ENCODE results near the gene URM1.
A peak's percentile ranks its signal among the peaks of the same experiment; 100 is the strongest.
"Not testable (repeated sequence)": the region's sequence is repeated elsewhere in the genome, so short reads cannot be mapped to it uniquely, and the experiment has no call there.

Gene URM1

DNA sequence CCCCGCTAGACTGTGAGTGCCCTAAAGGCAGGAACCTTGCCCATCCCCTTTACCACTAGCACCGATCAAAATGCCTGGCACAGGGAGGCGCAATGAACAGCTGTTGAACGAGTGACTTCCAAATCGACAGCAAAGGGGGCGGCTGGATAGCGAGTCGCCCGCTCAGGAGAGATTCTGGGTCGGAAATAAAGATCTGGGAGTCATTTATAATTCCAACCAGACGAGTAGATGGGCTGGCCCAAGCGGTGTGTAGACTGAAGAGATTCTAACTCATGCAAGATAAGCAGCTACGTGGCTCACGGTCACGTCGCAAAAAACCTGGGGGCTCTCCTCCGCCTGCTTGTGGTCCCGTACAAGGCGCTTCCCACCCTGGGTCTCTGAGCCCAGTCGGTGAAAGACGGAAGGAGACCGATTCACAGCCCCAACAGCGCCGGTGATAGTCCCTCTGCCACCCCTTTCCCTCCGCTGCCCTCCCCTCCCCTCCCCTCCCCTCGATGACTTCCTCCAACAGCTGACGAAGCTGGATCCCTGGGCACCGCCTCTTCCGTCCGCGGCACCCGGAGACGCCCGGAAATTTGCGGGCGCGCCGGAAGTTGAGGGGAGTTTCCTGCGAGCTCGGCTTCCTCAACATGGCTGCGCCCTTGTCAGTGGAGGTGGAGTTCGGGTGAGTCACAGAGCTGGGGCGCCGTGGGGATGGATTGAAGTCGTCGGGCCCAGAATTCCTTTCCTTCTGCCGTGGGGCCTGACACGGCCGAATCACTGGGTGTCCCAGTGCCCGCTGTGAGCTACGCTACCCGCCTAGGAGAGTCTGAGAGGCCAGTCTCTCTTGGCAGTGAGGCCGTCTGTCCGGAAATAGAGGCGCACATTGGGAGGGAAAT lies at the start of gene URM1:
URM1 (plus strand) TSS at position 623 of the 878 bp plus-strand sequence; CDS start at position 630, 7 bp downstream.
- peak; percentile 98 for DNase-seq (ENCODE audit: low spot score)

DNA sequence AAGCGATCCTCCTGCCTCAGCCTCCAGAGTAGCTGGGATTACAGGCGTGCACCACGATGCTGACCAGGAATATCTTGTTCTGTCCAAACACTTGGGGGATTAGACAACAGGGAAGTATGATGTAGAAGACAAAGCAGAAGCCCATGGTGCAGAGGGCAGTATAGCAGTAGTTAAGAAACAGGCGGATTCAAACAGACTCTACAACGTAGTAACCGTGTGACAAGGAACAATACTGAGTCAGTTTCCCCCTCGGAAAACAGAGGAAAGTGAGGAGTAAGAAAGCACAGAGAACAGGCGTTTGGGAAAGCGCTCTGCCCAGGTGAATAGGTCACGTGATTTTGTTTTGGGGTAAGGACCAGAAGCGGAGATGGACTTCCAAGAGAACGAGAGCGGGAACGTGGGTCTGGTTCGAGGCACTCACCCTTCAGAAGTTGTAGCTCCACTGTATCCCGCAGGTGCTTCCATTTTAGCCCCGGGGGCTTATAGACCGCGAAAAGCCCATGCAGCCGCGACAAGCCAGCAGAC lies 49.2 kb upstream of the URM1 start:
- DNase-seq (ENCODE audit: low spot score) = no peak

DNA sequence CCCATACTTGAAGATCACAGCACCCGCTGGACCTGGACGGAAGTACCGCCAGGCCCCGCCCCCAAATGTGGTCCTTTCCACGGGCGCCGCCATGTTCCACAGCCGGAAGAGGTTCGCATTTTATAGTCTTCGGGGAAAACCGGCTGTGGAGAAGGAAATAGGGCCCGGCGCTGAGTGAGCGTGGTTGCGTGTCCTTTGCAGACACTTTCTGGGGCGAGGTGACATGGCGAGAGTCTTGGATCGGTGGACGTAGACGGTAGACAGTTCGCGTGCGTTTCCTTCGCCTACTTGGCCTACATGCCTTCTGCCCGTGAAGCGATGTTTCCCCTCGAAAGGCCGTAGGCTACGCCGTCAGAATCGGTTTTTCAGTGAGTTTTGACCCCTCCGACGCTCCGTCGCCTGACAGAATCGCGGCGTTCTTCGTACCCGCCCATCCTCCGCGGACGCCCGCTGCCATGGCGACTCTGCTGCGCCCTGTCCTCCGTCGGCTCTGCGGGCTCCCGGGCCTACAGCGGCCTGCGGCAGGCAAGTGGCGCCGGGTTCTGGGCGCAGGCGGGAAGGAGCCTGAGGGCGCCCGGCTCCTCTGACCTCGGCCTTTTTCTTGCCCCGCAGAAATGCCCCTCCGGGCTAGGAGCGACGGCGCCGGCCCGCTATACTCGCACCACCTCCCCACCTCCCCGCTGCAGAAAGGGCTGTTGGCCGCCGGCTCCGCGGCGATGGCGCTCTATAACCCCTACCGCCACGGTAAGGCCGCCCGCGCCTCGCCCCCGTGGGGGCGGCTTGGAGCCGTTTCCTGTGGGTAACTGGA lies 48.6 kb upstream of the URM1 start, which contains the start of the genes COQ4 and TRUB2:
COQ4 (plus strand) TSS at position 436 of the 808 bp plus-strand sequence; CDS start at position 456, 20 bp downstream.
TRUB2 (minus strand) TSS at position 44 of the 808 bp plus-strand sequence; CDS start at position 5, 39 bp downstream.
- DNase-seq (ENCODE audit: low spot score) = peak; percentile 95

- no peak for DNase-seq (ENCODE audit: low spot score)
These were observed 47.9 kb upstream of the URM1 start for GRCh38 chr9:128323212-128323730.

- no peak for DNase-seq (ENCODE audit: low spot score)
These were observed 47.4 kb upstream of the URM1 start for GRCh38 chr9:128323791-128324190.

- DNase-seq (ENCODE audit: low spot score) = no peak
These were observed 46.8 kb upstream of the URM1 start for GRCh38 chr9:128324401-128324800.

DNA sequence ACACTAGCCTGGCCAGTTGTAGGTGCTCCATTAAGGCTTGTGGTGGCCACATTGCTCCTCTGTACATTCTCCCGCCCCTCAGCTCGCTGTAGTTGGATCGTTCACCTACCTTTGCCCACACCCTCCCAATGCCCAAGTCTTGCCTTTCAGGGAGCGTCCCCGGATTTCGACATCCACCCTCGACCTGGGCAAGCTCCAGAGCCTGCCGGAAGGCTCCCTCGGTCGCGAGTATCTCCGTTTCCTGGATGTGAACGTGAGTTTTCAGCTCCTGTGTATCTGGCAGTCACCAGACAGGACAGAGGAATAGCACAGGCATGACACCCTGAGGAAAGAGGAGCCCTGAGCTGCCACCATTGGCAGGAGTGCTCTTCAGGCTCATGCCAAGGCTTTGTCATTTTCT lies 45.5 kb upstream of the URM1 start:
- no peak for DNase-seq (ENCODE audit: low spot score)

GRCh38 chr9:128333451-128333869 lies 37.7 kb upstream of the URM1 start:
- no peak for DNase-seq (ENCODE audit: low spot score)

DNA sequence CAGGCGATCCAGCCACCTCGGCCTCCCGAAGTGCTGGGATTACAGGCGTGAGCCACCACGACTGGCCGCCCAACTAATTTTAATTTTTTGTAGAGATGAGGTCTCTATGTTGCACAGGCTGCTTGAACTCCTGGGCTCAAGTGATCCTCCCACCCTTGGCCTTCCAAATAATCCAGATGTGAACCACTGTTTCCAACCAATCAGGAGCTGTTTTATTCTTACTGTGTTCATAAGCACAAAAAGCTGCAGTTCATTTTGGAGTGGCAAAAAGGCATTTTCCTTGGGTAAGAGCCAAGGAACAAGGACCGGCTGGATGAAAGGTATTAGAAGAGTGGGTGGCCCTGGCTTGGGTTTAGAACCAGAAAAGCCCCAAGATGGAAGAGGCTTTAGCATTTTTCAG lies 36.0 kb upstream of the URM1 start:
- DNase-seq (ENCODE audit: low spot score) = no peak

GRCh38 chr9:128335914-128336313 lies 35.3 kb upstream of the URM1 start:
- no peak for DNase-seq (ENCODE audit: low spot score)

- DNase-seq (ENCODE audit: low spot score) = no peak
These were observed 33.2 kb upstream of the URM1 start for GRCh38 chr9:128337936-128338335.

DNA sequence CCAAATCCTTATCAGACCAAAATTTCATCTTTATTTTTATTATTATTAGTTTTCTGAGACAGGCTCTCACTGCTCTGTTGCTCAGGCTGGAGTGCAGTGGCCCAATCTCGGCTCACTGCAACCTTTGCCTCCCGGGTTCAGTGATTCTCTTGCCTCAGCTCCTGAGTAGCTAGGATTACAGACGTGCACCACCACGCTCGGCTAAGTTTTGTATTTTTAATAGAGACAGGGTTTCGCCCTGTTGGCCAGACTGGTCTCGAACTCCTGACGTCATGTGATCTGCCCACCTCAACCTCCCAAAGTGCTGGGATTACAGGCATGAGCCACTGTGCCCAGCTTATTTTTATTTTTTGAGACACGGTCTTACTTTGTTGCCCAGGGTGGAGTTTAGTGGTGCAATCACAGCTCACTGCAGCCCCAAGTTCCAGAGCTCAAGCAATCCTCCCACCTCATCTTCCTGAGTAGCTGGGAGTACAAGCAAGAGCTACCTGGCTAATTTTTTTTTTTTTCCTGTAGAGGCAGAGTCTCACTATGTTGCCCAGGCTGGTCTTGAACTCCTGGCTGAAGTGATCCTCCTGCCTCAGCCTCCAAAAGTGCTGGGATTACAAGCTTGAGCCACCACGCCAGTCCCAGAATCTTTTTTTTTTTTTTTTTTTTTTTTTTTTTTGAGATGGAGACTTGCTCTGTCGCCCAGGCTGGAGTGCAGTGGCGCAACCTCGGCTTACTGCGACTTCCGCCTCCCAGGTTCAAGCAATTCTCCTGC lies 32.1 kb upstream of the URM1 start:
- DNase-seq (ENCODE audit: low spot score) = not testable (repeated sequence)

DNA sequence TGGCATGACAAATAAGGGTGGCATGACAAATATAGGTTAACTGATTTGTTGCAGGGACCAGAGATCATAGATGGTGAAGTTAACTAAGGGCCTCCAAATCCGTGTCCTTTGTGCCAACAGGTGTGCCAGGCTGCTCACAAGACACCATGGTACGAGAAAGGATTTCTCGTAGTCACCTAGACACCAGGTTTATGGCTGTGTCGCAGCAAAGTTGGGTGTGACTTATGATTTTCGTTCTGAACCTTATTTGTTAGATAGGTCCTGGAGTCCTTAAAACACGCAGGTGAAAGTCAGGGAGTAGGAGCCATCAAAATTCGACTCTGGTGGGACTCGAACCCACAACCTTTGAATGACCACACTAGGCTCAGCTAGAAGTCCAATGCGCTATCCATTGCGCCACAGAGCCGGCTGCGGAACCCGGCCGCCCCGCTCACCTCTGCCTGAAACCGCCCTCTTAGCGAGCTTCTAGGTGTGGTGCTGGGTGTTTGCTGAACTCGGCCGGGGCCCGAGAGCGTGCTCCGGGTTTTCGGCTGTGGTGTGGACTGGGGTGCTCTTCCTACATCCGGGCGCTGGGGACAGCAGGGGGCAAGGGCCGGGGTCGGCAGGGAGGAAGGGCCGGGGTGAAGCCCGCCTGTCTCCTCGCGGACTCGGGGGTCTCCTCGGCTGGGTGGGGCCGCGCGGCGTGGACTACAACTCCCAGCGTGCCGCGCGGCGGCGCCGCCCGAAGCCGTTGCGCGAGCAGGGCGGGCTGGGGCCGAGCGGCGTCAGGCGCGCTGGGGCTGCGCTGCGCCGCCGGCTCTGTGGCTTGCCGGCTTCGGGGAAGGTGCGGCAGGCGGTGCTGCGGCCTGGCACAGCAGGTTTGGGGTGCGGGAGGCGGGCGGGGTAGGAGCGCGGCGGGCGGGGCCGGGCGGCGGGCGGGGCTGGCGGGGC lies 31.1 kb upstream of the URM1 start, which contains the start of gene SLC27A4:
SLC27A4 (plus strand) TSS at position 767 of the 930 bp plus-strand sequence. CDS start 2,606 bp downstream, outside the sequence.
- peak; percentile 65 for DNase-seq (ENCODE audit: low spot score)

- no peak for DNase-seq (ENCODE audit: low spot score)
These were observed 30.3 kb upstream of the URM1 start for GRCh38 chr9:128340691-128341434.

GRCh38 chr9:128341435-128341849 lies 29.7 kb upstream of the URM1 start:
- DNase-seq (ENCODE audit: low spot score) = peak; percentile 63

- no peak for DNase-seq (ENCODE audit: low spot score)
These were observed 28.0 kb upstream of the URM1 start for GRCh38 chr9:128342971-128343680.

DNA sequence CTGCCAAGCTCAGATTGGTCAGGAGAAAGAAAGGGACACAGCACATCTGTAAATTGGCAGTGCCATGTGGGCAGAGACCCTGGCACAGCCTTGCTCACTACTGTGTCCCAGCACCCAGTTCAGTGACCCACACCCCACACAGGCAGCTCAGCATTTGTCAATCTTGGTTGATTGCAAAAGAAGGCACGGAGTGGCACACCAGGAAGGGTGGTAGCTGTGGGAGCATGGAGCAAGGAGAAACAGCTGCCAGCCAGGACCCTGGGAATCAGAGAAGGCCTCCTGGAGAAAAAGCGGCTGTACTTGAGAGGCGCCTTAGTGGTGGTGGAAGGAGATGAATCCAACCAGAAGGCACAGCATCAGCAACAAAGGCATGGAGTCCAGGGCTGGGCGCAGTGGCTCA lies 27.3 kb upstream of the URM1 start:
- no peak for DNase-seq (ENCODE audit: low spot score)

DNA sequence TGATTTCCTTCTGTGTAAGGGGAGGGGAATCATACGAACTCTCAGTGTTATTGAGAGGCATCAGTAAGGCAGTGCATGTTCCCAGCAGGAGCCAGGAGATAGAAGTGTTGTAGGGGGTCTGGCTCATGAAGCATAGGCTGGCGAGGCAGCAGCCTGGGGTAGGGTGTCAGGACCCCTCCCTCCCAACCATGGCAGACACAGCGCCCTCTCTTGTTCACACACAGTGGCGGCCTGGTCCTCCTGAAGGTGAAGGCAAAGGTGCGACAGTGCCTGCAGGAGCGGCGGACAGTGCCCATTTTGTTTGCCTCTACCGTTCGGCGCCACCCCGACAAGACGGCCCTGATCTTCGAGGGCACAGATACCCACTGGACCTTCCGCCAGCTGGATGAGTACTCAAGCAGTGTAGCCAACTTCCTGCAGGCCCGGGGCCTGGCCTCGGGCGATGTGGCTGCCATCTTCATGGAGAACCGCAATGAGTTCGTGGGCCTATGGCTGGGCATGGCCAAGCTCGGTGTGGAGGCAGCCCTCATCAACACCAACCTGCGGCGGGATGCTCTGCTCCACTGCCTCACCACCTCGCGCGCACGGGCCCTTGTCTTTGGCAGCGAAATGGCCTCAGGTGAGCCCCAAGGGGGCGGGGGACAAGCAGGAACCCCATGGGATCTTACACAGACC lies 26.1 kb upstream of the URM1 start:
- DNase-seq (ENCODE audit: low spot score) = no peak

All from globus pallidus (tissue), 1 donor.